ENCODE measurements around the gene SIX1.

GRCh38 chr14:60637479-60638315, 11.6 kb downstream of the SIX1 start:
- TF ChIP-seq CTCF (IDR thresholded peaks at IDR 0.05 in 4 of 5, conservative IDR thresholded peaks at IDR 0.05 in 1 of 5) (peak in 1 of 5 experiments; percentile 13), POLR2A (IDR thresholded peaks at IDR 0.05) (no peak)

Data from gastrocnemius medialis (tissue), 4 donors.